Measurements from ENCODE around the gene L3MBTL2.

- TF ChIP-seq CTCF (tag by site-specific recombination; IDR thresholded peaks at IDR 0.05) = no peak
- no peak for TF ChIP-seq ZNF24 (tag by site-specific recombination; IDR thresholded peaks at IDR 0.05)
- no peak for TF ChIP-seq MYNN (tag by site-specific recombination; IDR thresholded peaks at IDR 0.05; ENCODE audit: borderline replicate concordance)
- TF ChIP-seq PRDM6 (tag by site-specific recombination; IDR thresholded peaks at IDR 0.05) = no peak
These were observed 7.0 kb upstream of the L3MBTL2 start for GRCh38 chr22:41198027-41198580.
